SK-MEL-5 (cell line): ENCODE results near the gene RIPOR2. TPM values are rescaled to one million over a fixed set of nuclear protein-coding genes. Genes with fewer than 3 reads are reported as not detected.
"Not testable (repeated sequence)": the region's sequence is repeated elsewhere in the genome, so short reads cannot be mapped to it uniquely, and the experiment has no call there.

Source experiments
- DNase-seq: peaks from one replicate; pipeline ENCODE4 v3.0.0-alpha.2; 2016; ENCODE audit warnings: low read depth, low spot score
- in situ Hi-C: cut with HindIII; loops from 2 replicates; pipeline ENCODE4 v1.10.0; 2016; ENCODE audit warnings: low sequenced_read_pairs, high pct_unique_total_duplicates, low pct_unique_long_range_greater_than_20kb
- total RNA-seq: library from RNA; depleted of rRNA; stranded (reverse); fragments of >200 nt; shearing (Covaris generic); gene quantifications from 2 replicates; pipeline ENCODE4 v1.2.3, GENCODE V29; 2014

RIPOR2 gene
- total RNA-seq, 1 experiment from 2014 or later, result 7.4 TPM

DNA sequence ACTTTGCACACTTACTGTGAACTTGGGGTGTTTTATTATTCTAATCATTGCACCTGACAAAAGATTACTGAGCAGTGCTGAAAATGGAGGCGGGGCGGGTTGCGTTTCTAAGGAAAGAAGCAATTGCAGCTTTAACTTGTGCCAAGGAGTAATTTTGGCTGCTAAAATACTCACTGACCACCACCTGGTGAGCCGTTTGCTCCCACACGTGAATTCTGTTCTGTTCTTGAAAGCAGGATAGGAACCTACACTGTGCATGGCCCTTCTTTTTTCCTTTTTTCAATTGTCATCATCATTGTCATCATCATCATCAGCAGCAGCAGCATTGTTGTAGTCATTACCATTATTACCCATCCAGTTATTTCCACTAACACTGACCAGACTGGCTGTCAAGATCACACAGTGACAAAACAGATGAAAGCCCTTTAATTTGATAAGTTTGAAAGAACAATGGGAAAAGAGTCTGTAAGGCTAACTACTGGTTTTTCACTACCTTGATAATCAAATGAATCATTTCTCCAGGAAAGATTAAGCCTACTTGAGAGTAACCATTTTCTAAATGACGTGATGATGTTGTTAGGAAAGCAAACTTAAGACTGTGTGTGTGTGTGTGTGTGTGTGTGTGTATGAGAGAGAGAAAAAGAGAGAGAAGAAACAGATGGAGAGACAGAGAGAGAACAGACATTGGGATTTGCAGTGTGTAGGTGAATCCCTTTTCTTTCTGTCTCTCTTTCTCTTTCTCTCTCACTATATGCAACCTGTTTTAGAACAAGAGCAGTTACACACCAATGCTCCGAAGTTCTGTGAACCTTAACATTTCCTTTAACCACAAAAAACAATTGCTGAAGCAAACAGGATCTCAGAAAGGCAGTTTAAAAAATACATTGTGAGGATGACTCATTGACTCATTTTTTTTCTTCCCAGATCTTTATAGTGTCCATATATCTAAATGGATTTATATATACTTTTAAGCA, 3.8 kb downstream of the RIPOR2 start:
- no peak for DNase-seq
- in situ Hi-C loops, result loop anchor here (10.0 kb wide), 1 partner anchor 63 kb away; no protein-coding TSS in a partner anchor

DNA sequence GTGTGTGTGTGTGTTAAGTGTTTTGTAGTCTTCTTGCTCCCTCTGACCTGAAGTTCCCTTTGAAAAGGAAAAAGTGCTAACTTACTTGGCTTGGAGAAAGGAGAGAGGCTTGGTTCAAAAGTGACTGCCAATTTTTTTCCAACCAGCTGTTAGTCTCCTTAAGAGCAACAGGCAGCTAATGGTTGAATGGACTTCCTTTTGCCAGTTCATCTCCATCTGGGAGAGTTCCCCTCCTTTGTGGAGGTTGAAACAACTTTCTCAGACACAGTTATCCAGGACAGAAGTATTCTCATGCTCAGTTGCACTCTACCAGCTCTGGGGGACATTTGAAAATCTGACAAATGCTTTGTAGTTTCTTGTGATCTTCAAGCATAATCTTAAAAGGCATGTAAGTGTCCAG, 4.5 kb downstream of the RIPOR2 start:
- in situ Hi-C loops, result loop anchor here (10.0 kb wide), 1 partner anchor 64 kb away; no protein-coding TSS in a partner anchor
- DNase-seq, result no peak

DNA sequence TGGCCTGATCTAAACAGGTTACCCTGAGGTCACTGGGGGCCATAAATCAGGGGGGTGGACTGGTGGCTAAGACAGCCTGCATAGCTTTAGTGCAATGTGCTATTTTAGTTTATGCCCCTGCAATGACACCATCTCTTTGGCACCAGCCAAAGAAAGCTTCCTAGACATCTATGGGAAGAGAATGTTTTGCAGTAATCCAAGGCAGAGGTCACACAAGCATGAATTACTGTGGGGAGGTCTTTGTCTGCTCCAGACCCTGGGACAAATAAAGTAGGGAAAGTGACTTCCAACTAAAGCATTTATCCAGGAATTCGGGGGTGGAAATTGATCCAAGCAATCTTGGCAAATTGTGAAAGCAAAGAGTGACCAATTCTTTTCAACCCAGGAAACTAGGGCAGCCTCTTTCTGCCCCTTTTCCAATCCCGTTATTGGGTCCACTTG, 5.3 kb downstream of the RIPOR2 start:
- no peak for DNase-seq

GRCh38 chr6:24929242-24929641, 6.5 kb downstream of the RIPOR2 start:
- in situ Hi-C loops, result no loop called here
- no peak for DNase-seq

More for the DNA sequence above, 5.3 kb downstream of the RIPOR2 start:
- in situ Hi-C loops, result loop anchor here (10.0 kb wide), 1 partner anchor 64 kb away; no protein-coding TSS in a partner anchor

GRCh38 chr6:24927985-24928745, 7.6 kb downstream of the RIPOR2 start:
- peak; percentile 24 for DNase-seq
- in situ Hi-C loops, result no loop called here

- in situ Hi-C loops, result no loop called here
Observed at GRCh38 chr6:24927277-24927955, 8.3 kb downstream of the RIPOR2 start.

DNA sequence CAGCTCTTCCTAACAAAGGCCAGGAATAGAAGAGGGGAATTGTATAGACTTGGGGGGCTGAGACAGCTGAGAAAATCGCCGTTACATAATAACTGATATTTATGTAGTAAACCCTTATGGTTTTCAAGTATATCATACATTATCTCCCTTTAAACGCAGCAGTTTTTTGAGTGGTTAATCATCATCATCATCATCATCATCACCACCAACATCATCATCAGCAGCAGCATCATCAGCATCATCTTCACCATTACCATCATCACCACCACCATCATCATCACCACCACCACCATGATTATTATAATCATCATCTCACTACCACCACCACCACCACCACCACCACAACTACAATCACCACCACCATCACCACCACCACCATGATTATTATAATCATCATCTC, 9.1 kb downstream of the RIPOR2 start:
- in situ Hi-C loops, DNase-seq: not testable (repeated sequence)

More at GRCh38 chr6:24927277-24927955, 8.3 kb downstream of the RIPOR2 start:
- no peak for DNase-seq

- no peak for DNase-seq
- in situ Hi-C loops, result no loop called here
Observed at GRCh38 chr6:24926192-24926591, 9.6 kb downstream of the RIPOR2 start.

GRCh38 chr6:24925661-24926060, 10.1 kb downstream of the RIPOR2 start:
- in situ Hi-C loops, result no loop called here
- DNase-seq, result no peak

DNA sequence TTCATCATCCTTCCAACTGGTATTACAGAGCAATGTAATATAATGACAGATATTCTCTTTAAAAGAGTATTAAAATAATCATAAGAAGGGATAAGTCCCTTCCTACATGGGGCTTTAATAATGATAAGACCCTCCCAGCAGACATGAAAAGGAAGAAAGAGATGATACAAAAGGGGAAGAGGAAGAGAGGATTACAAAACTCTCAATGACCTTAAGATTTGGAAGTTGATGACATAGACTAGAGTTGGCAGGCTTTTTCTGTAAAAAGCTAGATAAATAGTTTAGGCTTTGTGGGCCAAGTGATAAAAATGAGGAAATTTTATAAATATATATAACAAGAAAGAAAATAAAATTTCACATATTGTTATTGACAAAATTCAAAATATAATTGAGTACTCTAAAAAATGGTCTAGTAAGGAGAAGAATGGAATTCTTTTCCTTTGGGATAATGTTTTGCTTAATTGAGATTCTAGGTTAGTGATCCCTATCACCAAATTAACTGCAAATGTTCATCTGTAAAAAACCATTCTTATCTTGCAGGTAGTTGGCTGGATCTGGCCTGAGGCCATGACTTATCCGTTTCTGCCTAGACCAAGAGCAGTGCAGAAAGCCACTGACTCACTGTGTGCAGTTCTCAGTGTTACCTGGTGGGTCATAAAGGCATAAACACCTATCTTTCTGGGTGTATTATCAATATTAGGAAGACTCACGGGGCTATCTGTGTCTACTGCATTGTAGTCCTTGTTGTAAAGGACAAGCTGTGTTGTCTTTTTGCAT, 11.0 kb downstream of the RIPOR2 start:
- in situ Hi-C loops, result no loop called here
- no peak for DNase-seq

DNA sequence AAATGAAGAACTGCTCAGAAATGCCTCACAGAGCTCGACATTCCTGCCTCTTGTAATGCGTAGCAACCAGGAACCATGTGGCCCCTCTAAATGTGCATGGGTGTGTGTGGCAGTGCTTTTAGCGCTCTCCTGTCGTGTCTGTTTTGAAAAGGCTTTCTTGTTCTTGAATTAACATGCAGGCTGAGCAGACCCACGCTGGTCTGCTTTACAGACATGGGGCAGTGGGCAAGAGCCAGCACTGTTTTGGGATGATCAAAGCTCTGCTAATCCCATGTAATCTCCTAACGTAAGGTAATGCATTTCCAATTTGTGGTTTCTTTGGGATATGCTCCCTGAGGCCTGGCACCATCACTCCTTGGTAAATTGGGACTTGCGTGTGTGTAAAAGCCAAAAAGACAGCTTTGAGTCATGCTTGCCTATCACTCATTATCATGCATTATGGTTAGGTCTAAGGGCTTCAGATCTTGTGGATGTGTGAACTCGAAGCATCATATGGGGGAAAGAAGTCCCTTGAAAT, 11.8 kb downstream of the RIPOR2 start:
- no peak for DNase-seq
- in situ Hi-C loops, result no loop called here

GRCh38 chr6:24922814-24923213, 12.9 kb downstream of the RIPOR2 start:
- in situ Hi-C loops, result no loop called here
- no peak for DNase-seq

- in situ Hi-C loops, result no loop called here
- DNase-seq, result no peak
Observed at GRCh38 chr6:24922170-24922569, 13.6 kb downstream of the RIPOR2 start.

DNA sequence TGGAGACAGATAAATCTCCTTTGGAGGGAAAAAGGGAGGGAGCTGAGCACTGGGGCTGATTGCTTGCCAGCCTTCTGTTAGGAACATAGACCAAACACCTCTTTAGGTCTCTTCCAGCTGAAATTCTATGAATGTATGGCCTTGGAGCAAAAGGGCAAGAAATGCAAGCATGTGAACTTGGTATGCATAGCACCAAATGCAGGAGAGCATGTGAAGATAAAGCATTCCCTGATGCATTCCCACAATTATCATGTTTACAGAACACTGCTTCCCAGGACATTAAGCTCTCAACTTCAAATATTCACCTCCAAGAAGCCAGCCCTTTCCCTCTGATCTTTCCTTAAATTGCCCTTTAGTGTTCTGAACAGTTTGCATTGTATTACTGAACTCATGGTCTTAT, 15.6 kb downstream of the RIPOR2 start:
- no peak for DNase-seq
- in situ Hi-C loops, result no loop called here

DNA sequence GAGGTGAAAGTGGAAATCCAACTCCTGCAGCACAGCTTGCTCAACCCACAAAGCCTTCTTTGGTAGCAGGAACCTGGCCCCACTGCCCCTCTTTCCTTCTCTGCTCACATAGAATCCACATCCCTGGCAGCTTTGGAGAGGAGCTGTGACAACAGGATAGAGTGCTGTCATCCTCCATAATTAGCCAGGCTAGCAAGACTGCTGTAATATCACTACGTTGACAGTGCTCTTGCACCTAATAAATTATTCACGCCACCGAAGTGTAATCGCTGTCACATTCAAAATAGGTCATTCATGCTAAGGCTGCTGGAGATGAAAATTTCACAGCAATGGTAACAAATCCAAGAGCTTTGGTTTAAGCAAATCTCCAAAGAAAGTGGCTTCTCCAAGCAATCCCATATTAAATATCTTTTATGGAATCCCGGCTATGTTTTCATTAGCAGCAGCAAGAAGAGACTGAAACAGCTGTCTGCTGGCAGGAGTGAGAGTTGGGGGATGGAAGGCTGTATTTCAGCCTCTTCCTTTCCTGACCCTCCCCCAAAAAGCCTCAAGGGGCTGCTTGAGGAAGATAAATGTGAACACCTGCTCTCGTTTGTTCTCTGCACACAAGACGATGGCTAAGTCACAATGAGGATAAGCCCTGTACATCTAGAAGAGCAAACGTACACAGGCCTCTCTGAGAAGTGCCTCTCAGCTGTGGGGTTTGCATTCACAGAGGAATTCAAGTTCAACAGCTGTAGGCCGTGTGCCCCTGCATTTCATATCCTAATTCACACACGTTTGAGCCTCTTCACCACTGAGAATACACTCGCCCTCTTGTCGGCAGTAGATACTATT, 16.5 kb downstream of the RIPOR2 start:
- no peak for DNase-seq
- in situ Hi-C loops, result no loop called here

GRCh38 chr6:24918641-24919055, 17.1 kb downstream of the RIPOR2 start:
- in situ Hi-C loops, result no loop called here
- no peak for DNase-seq
